Karpas-422 (cell line): ENCODE measurements around the gene HDHD5. TPM values are rescaled to one million over a fixed set of nuclear protein-coding genes. Genes with fewer than 3 reads are reported as not detected.

Experiments
- DNase-seq: peaks from one replicate; pipeline ENCODE4 v3.0.0-alpha.2; 2015
- H2AFZ ChIP-seq: fragments of 200-600 bp; sonication (generic); 2 replicates; pipeline ENCODE4 v1.6.1; 2014; ENCODE audit warnings: antibody characterized with exemption, low read length, mixed read lengths
- H3K27ac ChIP-seq: fragments of 200-600 bp; sonication (generic); 2 replicates; pipeline ENCODE4 v1.5.1; 2014; ENCODE audit warnings: mild to moderate bottlenecking, low read length, moderate library complexity
- H3K27me3 ChIP-seq: fragments of 200-600 bp; sonication (generic); 2 replicates; pipeline ENCODE4 v1.6.1; 2014; ENCODE audit warnings: low read length, mixed read lengths
- H3K36me3 ChIP-seq: fragments of 200-600 bp; sonication (generic); 2 replicates; pipeline ENCODE4 v1.6.1; 2014; ENCODE audit warnings: low read length, mixed read lengths; ENCODE audit not compliant: insufficient read depth
- H3K4me1 ChIP-seq: fragments of 200-600 bp; sonication (generic); 2 replicates; pipeline ENCODE4 v1.6.1; 2014; ENCODE audit warnings: mild to moderate bottlenecking, low read length, mixed read lengths
- H3K4me2 ChIP-seq: fragments of 200-600 bp; sonication (generic); 2 replicates; pipeline ENCODE4 v1.6.1; 2014; ENCODE audit warnings: low read length, low read depth, mild to moderate bottlenecking; ENCODE audit not compliant: poor library complexity, severe bottlenecking
- H3K4me3 ChIP-seq: fragments of 200-600 bp; sonication (generic); 2 replicates; pipeline ENCODE4 v1.5.1; 2014; ENCODE audit warnings: mild to moderate bottlenecking, antibody characterized with exemption, low read length, mixed read lengths
- H3K79me2 ChIP-seq: fragments of 200-600 bp; sonication (generic); 2 replicates; pipeline ENCODE4 v1.6.1; 2014; ENCODE audit warnings: mild to moderate bottlenecking, low read length, mixed read lengths
- H3K9ac ChIP-seq: fragments of 200-600 bp; sonication (generic); 2 replicates; pipeline ENCODE4 v1.6.0; 2014; ENCODE audit warnings: low read length
- H3K9me2 ChIP-seq: fragments of 200-600 bp; sonication (generic), shearing (Covaris generic); replicated peaks from 2 replicates; pipeline ENCODE4 v1.6.0; 2014; ENCODE audit warnings: mild to moderate bottlenecking, low read length, moderate library complexity; ENCODE audit not compliant: insufficient read depth
- H3K9me3 ChIP-seq: fragments of 300-700, 200-600 bp; sonication (generic); 2 replicates; pipeline ENCODE4 v1.6.1; 2014; ENCODE audit warnings: low read length, mixed read lengths
- H4K20me1 ChIP-seq: fragments of 200-600 bp; sonication (generic); 2 replicates; pipeline ENCODE4 v1.6.1; 2014; ENCODE audit warnings: mild to moderate bottlenecking, antibody characterized with exemption, low read length, low read depth; ENCODE audit not compliant: insufficient read depth
- total RNA-seq: library from RNA; depleted of rRNA; stranded (reverse); fragments of >200 nt; shearing (Covaris generic); gene quantifications from 2 replicates; pipeline ENCODE4 v1.2.3, GENCODE V29; 2014; ENCODE audit warnings: low replicate concordance

The HDHD5 gene
- total RNA-seq, 1 experiment from 2014 or later, result 29.8 TPM

DNA sequence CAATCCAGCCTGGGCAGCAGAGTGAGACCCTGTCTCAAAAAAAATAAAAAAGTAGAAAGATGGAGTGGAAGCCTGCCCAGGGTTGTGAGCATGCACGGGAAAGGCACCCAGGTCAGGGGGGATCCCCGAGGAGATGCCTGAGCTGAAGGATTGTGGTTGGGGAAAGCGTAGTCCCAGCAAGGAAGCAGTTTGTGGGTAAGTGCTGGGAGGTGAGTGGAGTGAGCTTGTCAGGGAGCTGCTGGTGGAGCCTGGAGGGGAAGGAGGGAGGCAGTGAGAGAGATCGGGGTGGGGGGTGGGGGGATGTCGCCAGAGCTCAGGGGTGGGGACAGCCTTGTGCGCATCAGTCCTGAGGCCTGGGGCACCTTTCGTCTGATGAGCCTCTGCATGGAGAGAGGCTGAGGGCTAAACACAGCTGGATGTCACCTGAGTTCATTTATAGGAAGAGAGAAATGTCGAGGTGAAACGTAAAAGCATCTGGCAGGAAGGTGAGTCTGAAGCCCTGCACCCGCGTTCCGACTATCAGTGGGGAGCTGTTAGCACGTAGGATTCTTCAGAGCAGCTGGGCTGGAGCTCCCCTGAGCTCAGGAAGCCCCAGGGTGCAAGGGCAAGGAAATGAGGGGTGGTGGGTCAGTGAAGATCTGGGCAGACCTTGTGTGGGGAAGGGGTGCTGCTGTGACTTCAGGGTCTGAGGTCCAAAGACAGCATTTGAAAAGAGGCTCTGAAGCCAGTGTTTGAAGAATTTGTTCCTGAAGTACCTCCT is 48.1 kb downstream of the HDHD5 start:
- Histone ChIP-seq H3K4me3 (no peak overlapping the region), H3K9me2 (no peaks in the 10 kb centered on the region), H3K4me2 (no peak overlapping the region), H3K79me2 (no peaks in the 10 kb centered on the region), H3K36me3 (no peaks in the 10 kb centered on the region), H3K27ac (no peak overlapping the region), H3K9me3 (no peaks in the 10 kb centered on the region), H3K4me1 (no peaks in the 10 kb centered on the region), H3K27me3 (no peaks in the 10 kb centered on the region), H3K9ac (no peak overlapping the region), H4K20me1 (peaks cover 4% of the 10 kb centered on the region; the same call in 1 of the 2 replicates), H2AFZ (no peak overlapping the region)
- DNase-seq, result no peak

DNA sequence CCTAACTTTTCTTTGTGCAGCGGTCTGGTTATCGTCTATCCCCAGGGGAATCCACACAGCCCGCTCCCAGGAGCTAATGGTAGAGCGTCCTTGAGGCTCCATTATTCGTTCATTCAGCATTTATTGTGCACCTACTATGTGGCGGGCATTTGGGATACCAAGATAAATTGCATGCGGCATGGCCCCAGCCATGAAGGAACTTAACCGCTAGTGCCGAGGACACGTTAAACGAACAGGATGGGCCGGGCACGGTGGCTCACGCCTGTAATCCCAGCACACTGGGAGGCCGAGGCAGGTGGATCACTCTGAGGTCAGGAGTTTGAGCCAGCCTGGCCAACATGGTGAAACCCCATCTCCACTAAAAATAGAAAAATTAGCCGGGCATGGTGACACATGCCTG is 49.1 kb downstream of the HDHD5 start:
- H3K4me3 ChIP-seq, result no peak overlapping the region
- H3K9me3 ChIP-seq, result no peaks in the 10 kb centered on the region
- H3K79me2 ChIP-seq, result no peaks in the 10 kb centered on the region
- no peaks in the 10 kb centered on the region for H3K27me3 ChIP-seq
- H3K4me2 ChIP-seq, result no peak overlapping the region
- H3K9me2 ChIP-seq, result no peaks in the 10 kb centered on the region
- H2AFZ ChIP-seq, result no peak overlapping the region
- no peak for DNase-seq
- peaks cover 4% of the 10 kb centered on the region; the same call in 1 of the 2 replicates for H4K20me1 ChIP-seq
- H3K9ac ChIP-seq, result no peak overlapping the region
- H3K27ac ChIP-seq, result no peak overlapping the region
- no peaks in the 10 kb centered on the region for H3K36me3 ChIP-seq
- peaks cover 1% of the 10 kb centered on the region; the same call in 1 of the 2 replicates for H3K4me1 ChIP-seq

GRCh38 chr22:17109113-17109865 is 49.8 kb downstream of the HDHD5 start:
- Histone ChIP-seq H3K79me2 (no peaks in the 10 kb centered on the region), H3K36me3 (no peaks in the 10 kb centered on the region), H4K20me1 (peaks cover 4% of the 10 kb centered on the region; the same call in 1 of the 2 replicates), H3K4me2 (no peak overlapping the region), H2AFZ (no peak overlapping the region), H3K27me3 (no peaks in the 10 kb centered on the region), H3K4me3 (no peak overlapping the region), H3K9me2 (no peaks in the 10 kb centered on the region), H3K4me1 (peaks cover 7% of the 10 kb centered on the region), H3K9ac (no peak overlapping the region), H3K27ac (no peak overlapping the region), H3K9me3 (no peaks in the 10 kb centered on the region)
- no peak for DNase-seq

GRCh38 chr22:17108256-17109112 is 50.6 kb downstream of the HDHD5 start:
- H3K27ac ChIP-seq, result no peak overlapping the region
- H3K4me1 ChIP-seq, result peaks cover 7% of the 10 kb centered on the region
- H3K27me3 ChIP-seq, result no peaks in the 10 kb centered on the region
- H2AFZ ChIP-seq, result no peak overlapping the region
- no peaks in the 10 kb centered on the region for H3K9me3 ChIP-seq
- no peak overlapping the region for H3K4me3 ChIP-seq
- peaks cover 4% of the 10 kb centered on the region; the same call in 1 of the 2 replicates for H4K20me1 ChIP-seq
- no peaks in the 10 kb centered on the region for H3K9me2 ChIP-seq
- H3K9ac ChIP-seq, result no peak overlapping the region
- no peak overlapping the region for H3K4me2 ChIP-seq
- DNase-seq, result no peak
- no peaks in the 10 kb centered on the region for H3K79me2 ChIP-seq
- H3K36me3 ChIP-seq, result no peaks in the 10 kb centered on the region

- Histone ChIP-seq H3K9me2 (no peaks in the 10 kb centered on the region), H3K36me3 (no peaks in the 10 kb centered on the region), H3K4me1 (peaks cover 7% of the 10 kb centered on the region), H3K79me2 (no peaks in the 10 kb centered on the region), H2AFZ (no peak overlapping the region), H3K4me3 (no peak overlapping the region), H3K9ac (no peak overlapping the region), H3K27me3 (no peaks in the 10 kb centered on the region), H3K9me3 (no peaks in the 10 kb centered on the region), H3K4me2 (no peak overlapping the region), H4K20me1 (peaks cover 4% of the 10 kb centered on the region; the same call in 1 of the 2 replicates), H3K27ac (no peak overlapping the region)
- no peak for DNase-seq
These were observed 51.6 kb downstream of the HDHD5 start for GRCh38 chr22:17107547-17107810.

DNA sequence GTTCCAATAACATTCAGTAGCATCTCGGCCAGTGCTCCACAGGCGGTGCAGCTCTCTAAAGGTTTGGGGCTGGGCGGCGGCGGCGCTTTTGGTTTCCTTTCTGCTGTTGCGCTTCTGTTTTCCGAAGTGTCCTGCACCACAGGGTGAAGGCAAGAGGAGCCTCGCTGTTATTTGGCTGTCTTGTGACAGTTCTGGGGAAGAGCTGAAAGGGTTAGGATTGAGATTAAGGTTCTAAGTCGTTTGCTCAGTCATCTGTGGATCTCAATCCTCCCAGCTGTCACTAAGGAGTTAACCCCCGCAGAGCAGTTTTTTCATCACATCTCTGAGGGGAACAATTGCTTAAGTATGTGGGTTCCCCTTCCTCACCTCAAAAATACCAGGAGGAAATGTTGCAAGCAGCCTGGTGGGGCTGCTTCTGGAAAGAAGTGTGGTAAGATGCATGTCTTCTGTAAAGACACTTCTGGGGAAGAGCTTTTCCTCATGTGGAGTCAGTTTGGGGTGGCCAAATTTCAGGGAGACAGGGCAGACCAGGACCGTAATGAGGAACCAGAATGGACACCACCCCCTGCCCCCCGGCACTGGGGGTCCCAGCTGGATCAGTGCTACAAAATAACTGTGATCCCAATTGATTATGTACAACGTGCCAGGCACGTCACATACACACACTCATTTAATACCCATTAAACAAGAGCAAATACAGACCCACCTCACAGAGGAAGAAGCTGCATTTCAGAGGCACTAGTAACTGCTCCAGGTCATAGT is 52.1 kb downstream of the HDHD5 start:
- H3K4me2 ChIP-seq, result no peak overlapping the region
- DNase-seq, result no peak
- no peak overlapping the region for H3K4me3 ChIP-seq
- peaks cover 4% of the 10 kb centered on the region; the same call in 1 of the 2 replicates for H4K20me1 ChIP-seq
- H3K36me3 ChIP-seq, result no peaks in the 10 kb centered on the region
- H3K27ac ChIP-seq, result no peak overlapping the region
- H3K9ac ChIP-seq, result no peak overlapping the region
- no peak overlapping the region for H2AFZ ChIP-seq
- peaks cover 7% of the 10 kb centered on the region for H3K4me1 ChIP-seq
- no peaks in the 10 kb centered on the region for H3K9me2 ChIP-seq
- no peaks in the 10 kb centered on the region for H3K79me2 ChIP-seq
- H3K9me3 ChIP-seq, result no peaks in the 10 kb centered on the region
- H3K27me3 ChIP-seq, result no peaks in the 10 kb centered on the region

GRCh38 chr22:17106161-17106784 is 52.8 kb downstream of the HDHD5 start:
- H3K27ac ChIP-seq, result no peak overlapping the region
- DNase-seq, result no peak

More at GRCh38 chr22:17106161-17106784, 52.8 kb downstream of the HDHD5 start:
- H2AFZ ChIP-seq, result no peak overlapping the region
- no peaks in the 10 kb centered on the region for H3K27me3 ChIP-seq
- H3K9me3 ChIP-seq, result no peaks in the 10 kb centered on the region
- H4K20me1 ChIP-seq, result peaks cover 2% of the 10 kb centered on the region; the same call in 1 of the 2 replicates
- no peak overlapping the region for H3K4me3 ChIP-seq
- H3K36me3 ChIP-seq, result no peaks in the 10 kb centered on the region
- no peaks in the 10 kb centered on the region for H3K79me2 ChIP-seq
- H3K9me2 ChIP-seq, result no peaks in the 10 kb centered on the region
- H3K9ac ChIP-seq, result no peak overlapping the region
- H3K4me1 ChIP-seq, result peaks cover 7% of the 10 kb centered on the region
- H3K4me2 ChIP-seq, result no peak overlapping the region
